Measurements from ENCODE around the gene POLR1A.
A peak's percentile ranks its signal among the peaks of the same experiment; 100 is the strongest.

POLR1A gene

DNA sequence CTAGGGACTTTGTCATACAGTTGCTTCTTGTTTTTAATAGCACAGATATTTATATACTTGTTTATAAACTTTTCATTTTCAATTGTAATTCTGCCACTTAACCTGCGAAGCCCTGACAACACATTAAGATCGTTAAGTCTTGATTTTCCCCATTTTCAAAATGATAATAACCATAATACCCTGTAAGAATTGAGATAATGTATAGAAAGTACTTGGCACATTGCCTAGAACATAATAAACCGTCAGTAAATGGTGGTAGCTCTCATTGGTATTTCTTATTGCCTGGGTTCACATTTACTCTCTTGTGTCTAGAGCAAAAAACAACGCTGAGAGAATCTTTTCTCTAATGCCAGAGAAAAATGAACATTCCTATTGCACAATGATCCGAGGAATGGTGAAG, 19.0 kb upstream of the POLR1A start:
- no peak overlapping the region for H3K4me3 Mint-ChIP-seq
- no peaks in the 10 kb centered on the region for H3K27me3 Mint-ChIP-seq
- H3K36me3 Mint-ChIP-seq (ENCODE audit: insufficient read depth): peaks cover 98% of the 10 kb centered on the region

DNA sequence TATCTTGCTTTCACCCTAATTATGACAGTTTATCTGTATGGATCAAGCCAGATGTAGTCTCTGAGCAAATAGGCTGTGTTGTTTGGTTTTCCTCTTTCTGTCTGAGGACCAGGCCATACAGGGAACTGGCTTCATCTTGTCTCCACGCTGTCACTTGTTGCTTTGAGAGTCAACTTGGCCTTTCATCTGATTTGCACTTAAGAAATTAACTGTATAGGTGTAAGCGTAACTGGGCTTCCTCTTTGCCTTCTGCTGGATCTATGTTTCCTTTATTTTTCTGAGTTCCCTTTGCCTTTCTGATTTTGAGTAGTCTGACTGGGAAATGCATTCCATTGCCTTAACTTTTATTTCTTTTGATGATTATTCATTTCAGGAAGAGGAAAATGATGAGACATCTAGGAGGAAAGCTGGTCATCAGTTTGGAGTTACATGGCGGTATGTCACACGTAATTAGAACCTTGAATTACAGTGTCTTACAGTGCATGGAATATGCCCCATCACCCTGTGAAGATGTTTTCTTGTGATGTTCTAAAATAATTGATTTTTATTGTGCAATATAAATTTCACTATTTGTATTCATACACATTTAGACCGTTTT, 17.7 kb upstream of the POLR1A start:
- peaks cover 99% of the 10 kb centered on the region for H3K36me3 Mint-ChIP-seq (ENCODE audit: insufficient read depth)
- no peak for ATAC-seq (replicated peaks)
- no peaks in the 10 kb centered on the region for H3K9me3 Mint-ChIP-seq
- H3K4me1 Mint-ChIP-seq (ENCODE audit: low read depth in 2 of 2): peaks cover 0 to 4% of the 10 kb centered on the region in 2 donors
- DNase-seq: no peak
- H3K27ac Mint-ChIP-seq: peak overlapping the region in 1 of 2 donors; percentile 74
- H3K27me3 Mint-ChIP-seq: no peaks in the 10 kb centered on the region
- H3K4me3 Mint-ChIP-seq: no peak overlapping the region

More for the DNA sequence above, 19.0 kb upstream of the POLR1A start:
- DNase-seq (no peak), ATAC-seq (replicated peaks) (no peak)
- peak overlapping the region; percentile 10 to 74 for H3K27ac Mint-ChIP-seq
- H3K4me1 Mint-ChIP-seq (ENCODE audit: low read depth in 2 of 2): peaks cover 0 to 4% of the 10 kb centered on the region in 2 donors
- H3K9me3 Mint-ChIP-seq: no peaks in the 10 kb centered on the region

DNA sequence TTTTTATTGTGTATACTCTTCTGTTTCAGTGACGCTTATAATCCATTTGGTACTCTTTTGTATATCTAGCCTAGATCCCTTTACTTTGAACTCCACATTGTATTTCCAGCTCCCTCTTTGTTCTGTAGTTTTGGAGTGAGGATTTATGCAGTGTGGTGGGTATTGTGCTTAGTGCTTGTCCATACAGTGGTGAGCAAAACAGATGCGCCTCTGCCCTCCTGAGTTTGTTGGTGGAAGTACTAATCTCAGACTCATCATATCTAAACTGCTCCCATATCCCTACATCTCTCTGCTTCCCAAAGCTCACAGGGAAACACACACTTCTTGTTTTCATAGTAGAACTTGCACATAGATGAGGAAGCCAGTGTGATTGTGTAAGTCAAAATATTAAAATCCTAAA, 12.4 kb upstream of the POLR1A start:
- DNase-seq: no peak
- no peaks in the 10 kb centered on the region for H3K9me3 Mint-ChIP-seq
- peaks cover 4% of the 10 kb centered on the region in 2 donors for H3K4me1 Mint-ChIP-seq (ENCODE audit: low read depth in 2 of 2)
- H3K4me3 Mint-ChIP-seq: no peak overlapping the region
- no peak for ATAC-seq (replicated peaks)
- no peaks in the 10 kb centered on the region for H3K27me3 Mint-ChIP-seq
- peak overlapping the region in 1 of 2 donors; percentile 10 for H3K27ac Mint-ChIP-seq
- H3K36me3 Mint-ChIP-seq (ENCODE audit: insufficient read depth): peaks cover 95% of the 10 kb centered on the region

DNA sequence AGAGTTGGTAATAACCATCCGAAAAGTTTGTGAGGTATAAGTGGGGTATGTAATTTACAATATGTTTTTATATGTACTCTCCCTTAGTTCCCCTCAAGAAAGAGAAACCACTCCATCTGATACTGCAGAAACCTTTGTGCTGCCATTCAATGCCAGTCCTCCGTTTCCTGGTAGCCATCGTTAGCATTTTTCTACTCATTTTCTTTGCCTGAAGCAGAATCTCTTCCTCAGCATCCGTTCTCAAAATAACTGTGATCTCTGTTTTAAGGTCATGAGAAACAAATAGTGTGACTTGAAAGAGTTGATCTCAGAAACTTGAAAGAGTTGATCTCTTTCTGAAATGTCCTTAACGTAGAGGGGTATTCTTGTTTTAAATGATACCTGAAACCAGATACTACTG, 1.3 kb upstream of the POLR1A start:
- Mint-ChIP-seq H3K4me1 (ENCODE audit: low read depth in 2 of 2) (peaks cover 42 to 56% of the 10 kb centered on the region in 2 donors), H3K27ac (peak overlapping the region; percentile 98 to 99), H3K36me3 (ENCODE audit: insufficient read depth) (peaks cover 59% of the 10 kb centered on the region), H3K9me3 (no peaks in the 10 kb centered on the region), H3K4me3 (peak overlapping the region; percentile 90 to 96), H3K27me3 (no peaks in the 10 kb centered on the region)
- ATAC-seq (replicated peaks) (no peak), DNase-seq (no peak)

DNA sequence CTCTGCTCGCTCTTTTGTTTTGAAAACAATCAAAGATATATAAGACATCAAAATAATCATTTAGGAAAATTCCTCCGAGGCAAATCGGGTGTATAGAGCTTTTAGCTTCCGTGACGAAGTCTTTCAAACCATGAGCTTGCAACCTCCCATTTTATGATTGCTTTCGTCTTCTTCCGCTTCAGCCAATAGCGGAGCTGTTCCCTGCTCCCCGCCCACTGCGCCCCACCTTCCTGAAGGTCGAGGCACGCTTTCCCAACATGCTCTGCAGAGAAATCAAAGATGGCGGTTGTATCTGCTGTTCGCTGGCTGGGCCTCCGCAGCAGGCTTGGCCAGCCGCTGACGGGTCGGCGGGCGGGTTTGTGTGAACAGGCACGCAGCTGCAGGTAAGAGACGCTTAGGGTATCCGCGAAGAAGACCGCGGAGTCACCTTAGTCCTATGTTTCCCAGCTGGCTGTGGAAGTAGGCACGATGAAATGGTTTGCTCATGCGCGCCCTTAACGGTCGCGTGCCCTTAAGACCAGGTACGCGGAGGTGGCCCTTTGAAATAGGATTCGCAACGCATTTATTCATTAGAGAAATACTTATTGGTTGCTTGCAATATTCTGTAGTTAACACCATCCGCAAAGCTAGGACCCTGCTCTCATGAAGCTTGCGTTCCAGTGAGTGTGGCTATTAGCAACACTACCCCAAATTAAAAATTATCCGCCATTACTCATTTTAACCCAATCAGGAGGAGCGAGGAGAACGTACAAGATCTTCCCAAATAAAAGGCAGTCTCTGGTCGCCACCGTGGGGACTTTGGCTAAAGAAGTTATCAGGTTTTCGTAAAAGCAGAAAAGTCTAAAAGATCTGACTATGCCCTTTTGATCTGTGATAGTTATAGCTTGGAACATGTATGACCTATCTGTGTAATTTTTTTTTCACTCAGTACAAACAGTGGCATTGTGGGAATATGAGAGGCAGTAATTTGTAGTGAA, 571 bp upstream of the POLR1A start, which contains the start of gene PTCD3:
Gene PTCD3, plus strand, starts transcription at position 267 of the 977 bp plus-strand sequence. Its CDS starts 13 bp downstream, at position 280.
- Mint-ChIP-seq H3K27ac (peak within 1 kb of the TSS; percentile 98 to 99), H3K27me3 (no peaks in the 10 kb centered on the region), H3K9me3 (no peaks in the 10 kb centered on the region), H3K36me3 (ENCODE audit: insufficient read depth) (peaks cover 51% of the 10 kb centered on the region), H3K4me3 (peak within 1 kb of the TSS; percentile 90 to 96), H3K4me1 (ENCODE audit: low read depth in 2 of 2) (peaks cover 45 to 59% of the 10 kb centered on the region in 2 donors)
- ATAC-seq (replicated peaks) (peak; percentile 91), DNase-seq (peak; percentile 88 to 92 (median 89))

DNA sequence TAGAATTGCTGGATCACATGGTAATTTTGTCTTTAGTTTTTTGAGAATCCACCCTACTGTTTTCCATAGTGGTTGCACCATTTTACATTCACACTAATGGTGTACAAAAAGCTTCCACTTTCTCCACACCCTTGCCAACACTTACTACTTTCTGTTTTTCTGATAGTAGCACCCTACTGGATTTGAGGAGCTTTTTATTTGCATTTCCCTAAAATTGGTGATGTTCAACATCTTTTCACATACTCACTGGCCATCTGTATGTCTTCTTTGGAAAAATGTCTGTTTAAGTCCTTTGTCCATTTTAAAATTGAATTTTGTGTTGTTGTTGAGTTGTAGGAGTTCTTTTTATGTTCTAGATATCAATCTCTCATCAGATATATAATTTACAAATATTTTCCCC, 3.5 kb downstream of the POLR1A start:
- H3K4me1 Mint-ChIP-seq (ENCODE audit: low read depth in 2 of 2): peaks cover 37 to 39% of the 10 kb centered on the region in 2 donors
- H3K4me3 Mint-ChIP-seq: no peak overlapping the region
- no peak for ATAC-seq (replicated peaks)
- peaks cover 30% of the 10 kb centered on the region for H3K36me3 Mint-ChIP-seq (ENCODE audit: insufficient read depth)
- no peaks in the 10 kb centered on the region for H3K9me3 Mint-ChIP-seq
- H3K27ac Mint-ChIP-seq: no peak overlapping the region
- no peak for DNase-seq
- H3K27me3 Mint-ChIP-seq: no peaks in the 10 kb centered on the region

DNA sequence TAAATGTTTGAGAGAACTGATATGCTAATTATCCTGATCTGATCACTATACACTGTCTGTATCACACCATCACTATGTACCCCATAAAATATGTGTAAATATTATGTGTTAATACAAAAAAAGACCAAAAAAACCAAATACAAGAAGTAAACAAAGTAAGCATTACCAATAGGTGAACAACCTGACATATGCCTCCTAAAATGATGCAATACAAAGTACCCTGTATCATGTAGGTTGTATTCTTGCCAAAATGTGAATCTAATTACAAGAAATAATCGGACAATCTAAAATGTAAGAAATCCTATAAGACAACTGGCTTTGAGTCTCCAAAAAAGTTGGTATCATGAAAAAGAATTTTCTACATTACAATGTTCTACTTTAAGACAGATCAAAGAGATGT, 7.8 kb downstream of the POLR1A start:
- peaks cover 40% of the 10 kb centered on the region for H3K36me3 Mint-ChIP-seq (ENCODE audit: insufficient read depth)
- H3K9me3 Mint-ChIP-seq: no peaks in the 10 kb centered on the region
- no peak overlapping the region for H3K4me3 Mint-ChIP-seq
- peaks cover 13 to 17% of the 10 kb centered on the region in 2 donors for H3K4me1 Mint-ChIP-seq (ENCODE audit: low read depth in 2 of 2)
- H3K27ac Mint-ChIP-seq: no peak overlapping the region
- DNase-seq: no peak
- no peaks in the 10 kb centered on the region for H3K27me3 Mint-ChIP-seq
- no peak for ATAC-seq (replicated peaks)

DNA sequence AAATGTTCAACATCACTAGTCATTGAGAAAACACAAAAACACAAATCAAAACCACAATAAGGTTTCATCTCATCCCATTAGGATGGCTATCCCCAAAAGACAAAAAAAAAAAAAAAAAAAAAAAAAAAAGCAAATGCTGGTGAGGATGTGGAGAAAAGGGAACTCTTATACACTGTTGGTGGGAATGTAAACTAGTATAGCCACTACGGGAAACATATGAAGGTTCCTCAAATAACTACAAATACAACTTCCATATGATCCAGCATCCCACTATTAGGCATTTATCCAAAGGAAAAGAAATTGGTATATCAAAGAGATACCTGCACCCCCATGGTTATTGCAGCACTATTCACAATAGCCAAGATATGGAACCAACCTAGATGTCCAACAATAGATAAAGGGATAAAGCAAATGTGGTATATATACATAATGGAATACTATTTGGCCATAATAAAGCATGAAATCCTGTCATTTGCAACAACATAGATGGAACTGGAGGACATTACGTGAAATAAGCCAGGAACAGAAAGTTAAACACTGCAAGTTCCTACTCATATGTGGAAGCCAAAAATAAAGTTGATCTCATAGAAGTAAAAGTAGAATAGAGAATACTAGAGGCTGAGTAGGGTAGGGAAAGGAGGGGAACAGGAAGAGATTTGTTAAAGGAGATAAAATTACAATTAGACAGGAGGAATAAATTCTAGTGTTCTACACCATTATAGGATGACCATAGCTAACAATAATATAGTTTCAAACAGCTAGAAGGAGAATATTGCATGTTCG, 8.4 kb downstream of the POLR1A start:
- ATAC-seq (replicated peaks) (no peak), DNase-seq (no peak)
- Mint-ChIP-seq H3K4me3 (no peak overlapping the region), H3K27me3 (no peaks in the 10 kb centered on the region), H3K9me3 (no peaks in the 10 kb centered on the region), H3K4me1 (ENCODE audit: low read depth in 2 of 2) (peaks cover 8 to 11% of the 10 kb centered on the region in 2 donors), H3K36me3 (ENCODE audit: insufficient read depth) (peaks cover 36% of the 10 kb centered on the region), H3K27ac (no peak overlapping the region)

DNA sequence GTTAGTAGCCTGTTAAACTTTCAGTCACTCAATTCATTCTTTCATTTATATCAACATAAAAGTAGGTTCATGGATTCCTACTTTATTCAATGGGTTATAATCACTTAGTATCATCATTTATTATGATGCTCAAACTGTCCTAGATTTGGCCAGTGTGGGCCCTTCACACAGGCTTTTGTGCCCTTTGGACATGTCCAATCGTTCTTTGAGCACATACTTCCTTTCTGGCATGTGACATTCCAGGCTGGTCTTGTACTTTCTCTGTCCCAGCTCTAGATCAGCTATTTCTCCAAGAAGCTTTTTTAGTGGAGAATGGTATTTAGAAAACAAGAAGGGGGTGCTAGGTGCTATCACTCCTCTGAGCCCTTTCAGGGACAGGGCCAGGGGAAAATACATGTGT, 11.5 kb downstream of the POLR1A start:
- Mint-ChIP-seq H3K27me3 (no peaks in the 10 kb centered on the region), H3K36me3 (ENCODE audit: insufficient read depth) (peaks cover 54% of the 10 kb centered on the region), H3K4me1 (ENCODE audit: low read depth in 2 of 2) (peaks cover 1 to 7% of the 10 kb centered on the region in 2 donors), H3K4me3 (no peak overlapping the region), H3K27ac (no peak overlapping the region), H3K9me3 (no peaks in the 10 kb centered on the region)
- no peak for ATAC-seq (replicated peaks)
- DNase-seq: no peak

DNA sequence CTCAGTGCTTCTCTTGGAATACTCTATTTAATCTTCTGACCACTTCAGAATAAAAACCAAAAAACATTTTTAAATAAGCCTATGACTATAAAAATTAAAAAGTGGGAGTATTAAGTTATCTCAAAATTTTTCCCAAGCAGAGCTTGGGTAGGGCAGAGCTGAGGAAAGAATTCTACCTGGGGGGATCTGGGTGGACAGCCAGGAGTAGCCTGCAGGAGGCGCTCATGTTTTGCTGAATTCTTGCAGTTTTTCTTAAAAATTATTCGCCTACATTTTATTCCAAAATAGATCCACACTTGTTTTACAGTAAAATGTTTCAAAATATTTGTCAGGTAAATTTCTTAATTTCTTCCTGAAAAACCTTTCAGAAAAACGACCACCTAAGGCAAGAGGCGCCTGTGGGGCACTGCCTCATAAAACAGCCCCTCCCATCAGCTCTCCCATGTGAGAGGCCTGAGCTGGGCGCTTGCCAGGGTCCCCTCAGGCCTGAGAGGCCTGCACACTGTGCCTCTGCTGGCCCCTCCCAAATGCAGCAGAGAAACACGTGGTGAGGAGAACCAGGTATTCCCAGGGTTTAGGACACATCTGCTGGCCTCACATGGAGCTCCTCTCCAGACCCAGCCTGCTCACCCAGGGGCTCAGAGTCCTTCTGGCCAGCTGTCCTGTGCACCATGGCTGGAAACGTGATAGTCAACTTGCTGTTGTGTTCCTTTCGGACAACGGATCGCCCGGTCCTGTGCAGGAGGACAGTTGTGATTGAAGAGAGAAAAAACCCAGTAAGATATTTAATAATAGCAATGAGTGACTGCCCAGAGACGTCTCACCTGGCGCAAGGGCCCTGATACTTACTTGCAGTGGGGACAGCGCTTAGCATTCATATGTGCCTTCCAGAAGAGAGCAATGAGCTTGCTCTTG, 17.5 kb downstream of the POLR1A start:
- ATAC-seq (replicated peaks) (no peak), DNase-seq (no peak)
- no peaks in the 10 kb centered on the region for H3K27me3 Mint-ChIP-seq
- no peaks in the 10 kb centered on the region for H3K9me3 Mint-ChIP-seq
- H3K4me1 Mint-ChIP-seq (ENCODE audit: low read depth in 2 of 2): no peaks in the 10 kb centered on the region
- no peak overlapping the region for H3K4me3 Mint-ChIP-seq
- H3K36me3 Mint-ChIP-seq (ENCODE audit: insufficient read depth): peaks cover 46% of the 10 kb centered on the region
- H3K27ac Mint-ChIP-seq: no peak overlapping the region

DNA sequence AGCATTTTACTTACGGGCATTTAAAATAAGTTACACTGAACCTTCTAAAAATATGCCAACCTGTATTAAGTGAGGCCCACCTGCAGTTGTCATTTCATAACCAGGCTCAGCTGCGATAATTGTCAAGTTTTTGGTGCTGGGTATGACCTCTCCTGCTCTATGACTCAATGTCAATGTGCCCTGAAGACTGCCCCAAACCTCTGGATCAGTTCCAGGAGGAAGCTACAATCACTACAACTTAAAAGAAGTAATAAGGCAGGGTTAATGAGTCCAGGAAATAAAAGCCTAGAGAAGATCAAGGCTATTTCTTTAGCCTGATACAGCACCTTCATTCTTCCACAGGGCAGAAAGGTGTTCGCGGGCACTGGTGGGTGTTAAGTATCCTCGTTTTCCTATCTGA, 22.9 kb downstream of the POLR1A start:
- H3K36me3 Mint-ChIP-seq (ENCODE audit: insufficient read depth): peaks cover 22% of the 10 kb centered on the region
- ATAC-seq (replicated peaks) (no peak), DNase-seq (no peak)
- H3K9me3 Mint-ChIP-seq: no peaks in the 10 kb centered on the region
- H3K27ac Mint-ChIP-seq: peak overlapping the region in 1 of 2 donors; percentile 87
- H3K4me3 Mint-ChIP-seq: no peak overlapping the region
- H3K4me1 Mint-ChIP-seq (ENCODE audit: low read depth in 2 of 2): peaks cover 23 to 31% of the 10 kb centered on the region in 2 donors
- no peaks in the 10 kb centered on the region for H3K27me3 Mint-ChIP-seq

DNA sequence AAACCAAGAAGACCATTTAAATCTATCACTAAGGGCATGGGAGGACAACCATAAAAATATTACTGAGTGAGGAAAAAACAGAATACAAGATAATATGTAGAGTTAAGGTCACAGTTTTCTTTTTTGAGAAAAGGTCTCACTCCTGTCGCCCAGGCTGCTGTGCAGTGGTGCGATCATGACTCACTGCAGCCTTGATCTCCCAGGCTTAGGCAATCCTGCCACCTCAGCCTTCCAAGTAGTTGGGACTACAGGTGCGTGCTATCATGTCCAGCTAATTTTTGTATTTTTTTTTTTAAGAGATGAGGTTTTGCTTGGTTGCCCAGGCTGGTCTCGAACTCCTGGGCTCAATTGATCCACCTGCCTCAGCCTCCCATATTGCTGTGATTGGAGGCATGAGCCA, 24.0 kb downstream of the POLR1A start:
- Mint-ChIP-seq H3K36me3 (ENCODE audit: insufficient read depth) (peaks cover 17% of the 10 kb centered on the region), H3K9me3 (no peaks in the 10 kb centered on the region)
- ATAC-seq (replicated peaks): no peak

More for the DNA sequence above, 24.0 kb downstream of the POLR1A start:
- H3K27me3 Mint-ChIP-seq: no peaks in the 10 kb centered on the region
- no peak overlapping the region for H3K4me3 Mint-ChIP-seq
- DNase-seq: no peak
- H3K4me1 Mint-ChIP-seq (ENCODE audit: low read depth in 2 of 2): peaks cover 24 to 31% of the 10 kb centered on the region in 2 donors
- H3K27ac Mint-ChIP-seq: peak overlapping the region; percentile 97 to 99

Data from effector memory CD8-positive, alpha-beta T cell (primary cell).